K562 (cell line): ENCODE results near the gene CDKN2C. TPM values are rescaled to one million over a fixed set of nuclear protein-coding genes. Genes with fewer than 3 reads are reported as not detected.

Source experiments
- ATF1 ChIP-seq, 2 experiments: fragments of 450-650 bp in 1 of 2; IDR thresholded peaks; 2 replicates each; pipeline ENCODE4 v1.6.1; 2016; ENCODE audit warnings: missing compliant biosample characterization in 1 of 2, missing genetic modification characterization in 1 of 2
- EWSR1 ChIP-seq: fragments of 450-650 bp; IDR thresholded peaks from 2 replicates; pipeline ENCODE4 v1.6.1; 2018; ENCODE audit warnings: borderline replicate concordance, mild to moderate bottlenecking, low read depth, moderate library complexity; ENCODE audit not compliant: partially characterized antibody
- OTX1 ChIP-seq: fragments of 450-650 bp; formaldehyde crosslinking; IDR thresholded peaks from 2 replicates; pipeline ENCODE4 v1.4.0; 2022; ENCODE audit warnings: mild to moderate bottlenecking
- SETDB1 ChIP-seq: IDR thresholded peaks from one replicate; pipeline ENCODE4 v1.6.1; 2012; ENCODE audit warnings: low read length, control low read depth, inconsistent platforms
- SLC30A9 ChIP-seq: fragments of 250-450 bp; sonication (Bioruptor Pico); IDR thresholded peaks from 2 replicates; pipeline ENCODE4 v1.8.0; 2022; ENCODE audit warnings: mild to moderate bottlenecking, moderate library complexity
- TCFL5 ChIP-seq: fragments of 250-450 bp; sonication (Bioruptor Pico); conservative IDR thresholded peaks from 2 replicates; pipeline ENCODE4 v1.6.1; 2021; ENCODE audit warnings: mild to moderate bottlenecking, moderate library complexity, matching md5 sums
- THRAP3 ChIP-seq: fragments of 450-650 bp; IDR thresholded peaks from 2 replicates; pipeline ENCODE4 v1.6.1; 2016; ENCODE audit warnings: mild to moderate bottlenecking, inconsistent platforms, borderline replicate concordance
- ZNF174 ChIP-seq: fragments of 250-450 bp; sonication (Bioruptor Pico); IDR thresholded peaks from 2 replicates; pipeline ENCODE4 v1.4.0; 2020; ENCODE audit warnings: mild to moderate bottlenecking
- polyA plus RNA-seq, 8 experiments: library from polyadenylated mRNA; depleted of rRNA in 4 of 8; stranded (reverse) in 5 of 8; unstranded in 3 of 8; fragments of >200 nt; fragmentation: Nextera tagmentation in 2 of 8; fragmentation: Illumina TruSeq in 1 of 8; extraction: Ambion mirVana in 2 of 8; extraction: Trizol in 1 of 8; gene quantifications; 2 replicates each; pipeline versions ENCODE4 v1.2.1 to v1.2.3, GENCODE V29; 2011 to 2014; ENCODE audit warnings: inconsistent platforms in 1 of 8, missing spikeins in 1 of 8
- total RNA-seq, 7 experiments: library from RNA; depleted of rRNA in 6 of 7; stranded (reverse); fragments of >200 nt in 6 of 7; fragmentation: Illumina TruSeq in 2 of 7; extraction: Trizol in 2 of 7; gene quantifications; 2 replicates each; pipeline versions ENCODE4 v1.2.1 to v1.2.3, GENCODE V29; 2011 to 2021; ENCODE audit warnings: low replicate concordance in 1 of 7
- TF ChIP-seq, protein P1 (sequence below): fragments of 250-450 bp; sonication (Bioruptor Pico); IDR thresholded peaks from 2 replicates; pipeline ENCODE4 v1.9.0; 2021; ENCODE audit warnings: mild to moderate bottlenecking, inconsistent platforms
- TF ChIP-seq, protein P2 (sequence below), 2 experiments: fragments of 450-650 bp; IDR thresholded peaks; 2 replicates each; pipeline ENCODE4 v1.6.1; 2016; ENCODE audit warnings: mild to moderate bottlenecking in 2 of 2, borderline replicate concordance in 1 of 2, low read depth in 1 of 2, moderate library complexity in 1 of 2
- TF ChIP-seq, protein P3 (sequence below): sonication (generic); formaldehyde crosslinking; IDR thresholded peaks from 2 replicates; pipeline ENCODE4 v1.8.0; 2023; ENCODE audit warnings: missing genetic modification reagents, mild to moderate bottlenecking, borderline replicate concordance

Gene CDKN2C
- total and polyA plus RNA-seq, 9 of the 15 experiments (the other 6 are each of a cell fraction or from before 2014, with no cell fraction given), result 11.9 to 74.3 (median 45.9) TPM

DNA sequence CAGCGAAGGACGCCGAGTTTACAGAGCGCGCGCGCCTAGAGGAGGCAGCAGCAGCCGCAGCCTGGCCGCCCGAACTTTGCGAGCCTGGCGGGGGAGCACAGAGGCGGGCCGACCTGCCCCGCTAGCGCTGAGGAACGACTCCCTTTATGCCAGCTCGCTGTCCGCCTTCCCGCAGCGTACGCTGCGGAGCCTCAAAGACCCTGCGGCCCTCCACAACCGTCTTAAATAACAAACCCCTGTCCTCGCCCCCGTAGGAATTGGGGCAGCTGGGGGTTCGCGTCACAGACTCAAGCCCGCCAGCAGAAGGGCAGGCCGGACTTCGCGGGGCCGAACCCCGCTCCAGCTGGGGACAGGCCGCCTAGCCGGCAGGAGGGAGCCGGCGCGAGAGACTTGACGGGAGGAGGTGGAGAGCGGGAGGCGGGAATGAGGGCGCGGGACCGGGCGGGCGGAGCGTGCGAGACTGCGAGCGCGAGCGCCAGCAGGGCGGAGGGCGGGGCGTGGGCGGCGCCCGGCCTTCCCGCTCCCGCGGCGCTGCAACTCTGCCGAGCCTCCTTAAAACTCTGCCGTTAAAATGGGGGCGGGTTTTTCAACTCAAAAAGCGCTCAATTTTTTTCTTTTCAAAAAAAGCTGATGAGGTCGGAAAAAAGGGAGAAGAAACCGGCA is 1.8 kb upstream of the CDKN2C start (continued):
- TF ChIP-seq, protein P1, sequence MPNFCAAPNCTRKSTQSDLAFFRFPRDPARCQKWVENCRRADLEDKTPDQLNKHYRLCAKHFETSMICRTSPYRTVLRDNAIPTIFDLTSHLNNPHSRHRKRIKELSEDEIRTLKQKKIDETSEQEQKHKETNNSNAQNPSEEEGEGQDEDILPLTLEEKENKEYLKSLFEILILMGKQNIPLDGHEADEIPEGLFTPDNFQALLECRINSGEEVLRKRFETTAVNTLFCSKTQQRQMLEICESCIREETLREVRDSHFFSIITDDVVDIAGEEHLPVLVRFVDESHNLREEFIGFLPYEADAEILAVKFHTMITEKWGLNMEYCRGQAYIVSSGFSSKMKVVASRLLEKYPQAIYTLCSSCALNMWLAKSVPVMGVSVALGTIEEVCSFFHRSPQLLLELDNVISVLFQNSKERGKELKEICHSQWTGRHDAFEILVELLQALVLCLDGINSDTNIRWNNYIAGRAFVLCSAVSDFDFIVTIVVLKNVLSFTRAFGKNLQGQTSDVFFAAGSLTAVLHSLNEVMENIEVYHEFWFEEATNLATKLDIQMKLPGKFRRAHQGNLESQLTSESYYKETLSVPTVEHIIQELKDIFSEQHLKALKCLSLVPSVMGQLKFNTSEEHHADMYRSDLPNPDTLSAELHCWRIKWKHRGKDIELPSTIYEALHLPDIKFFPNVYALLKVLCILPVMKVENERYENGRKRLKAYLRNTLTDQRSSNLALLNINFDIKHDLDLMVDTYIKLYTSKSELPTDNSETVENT (CRISPR knock-in tag), result peak; percentile 68
- TF ChIP-seq TCFL5 (CRISPR knock-in tag) (no peak), THRAP3 (no peak), OTX1 (CRISPR knock-in tag) (peak; percentile 6; the same call in 1 of the 2 replicates), ZNF174 (CRISPR knock-in tag) (no peak), SLC30A9 (CRISPR knock-in tag) (no peak), SETDB1 (no peak), ATF1 (CRISPR knock-in tag; IDR thresholded peaks at IDR 0.05) (no peak), ATF1 (tag; IDR thresholded peaks at IDR 0.05) (peak; percentile 80), EWSR1 (no peak)
- TF ChIP-seq, protein P2, sequence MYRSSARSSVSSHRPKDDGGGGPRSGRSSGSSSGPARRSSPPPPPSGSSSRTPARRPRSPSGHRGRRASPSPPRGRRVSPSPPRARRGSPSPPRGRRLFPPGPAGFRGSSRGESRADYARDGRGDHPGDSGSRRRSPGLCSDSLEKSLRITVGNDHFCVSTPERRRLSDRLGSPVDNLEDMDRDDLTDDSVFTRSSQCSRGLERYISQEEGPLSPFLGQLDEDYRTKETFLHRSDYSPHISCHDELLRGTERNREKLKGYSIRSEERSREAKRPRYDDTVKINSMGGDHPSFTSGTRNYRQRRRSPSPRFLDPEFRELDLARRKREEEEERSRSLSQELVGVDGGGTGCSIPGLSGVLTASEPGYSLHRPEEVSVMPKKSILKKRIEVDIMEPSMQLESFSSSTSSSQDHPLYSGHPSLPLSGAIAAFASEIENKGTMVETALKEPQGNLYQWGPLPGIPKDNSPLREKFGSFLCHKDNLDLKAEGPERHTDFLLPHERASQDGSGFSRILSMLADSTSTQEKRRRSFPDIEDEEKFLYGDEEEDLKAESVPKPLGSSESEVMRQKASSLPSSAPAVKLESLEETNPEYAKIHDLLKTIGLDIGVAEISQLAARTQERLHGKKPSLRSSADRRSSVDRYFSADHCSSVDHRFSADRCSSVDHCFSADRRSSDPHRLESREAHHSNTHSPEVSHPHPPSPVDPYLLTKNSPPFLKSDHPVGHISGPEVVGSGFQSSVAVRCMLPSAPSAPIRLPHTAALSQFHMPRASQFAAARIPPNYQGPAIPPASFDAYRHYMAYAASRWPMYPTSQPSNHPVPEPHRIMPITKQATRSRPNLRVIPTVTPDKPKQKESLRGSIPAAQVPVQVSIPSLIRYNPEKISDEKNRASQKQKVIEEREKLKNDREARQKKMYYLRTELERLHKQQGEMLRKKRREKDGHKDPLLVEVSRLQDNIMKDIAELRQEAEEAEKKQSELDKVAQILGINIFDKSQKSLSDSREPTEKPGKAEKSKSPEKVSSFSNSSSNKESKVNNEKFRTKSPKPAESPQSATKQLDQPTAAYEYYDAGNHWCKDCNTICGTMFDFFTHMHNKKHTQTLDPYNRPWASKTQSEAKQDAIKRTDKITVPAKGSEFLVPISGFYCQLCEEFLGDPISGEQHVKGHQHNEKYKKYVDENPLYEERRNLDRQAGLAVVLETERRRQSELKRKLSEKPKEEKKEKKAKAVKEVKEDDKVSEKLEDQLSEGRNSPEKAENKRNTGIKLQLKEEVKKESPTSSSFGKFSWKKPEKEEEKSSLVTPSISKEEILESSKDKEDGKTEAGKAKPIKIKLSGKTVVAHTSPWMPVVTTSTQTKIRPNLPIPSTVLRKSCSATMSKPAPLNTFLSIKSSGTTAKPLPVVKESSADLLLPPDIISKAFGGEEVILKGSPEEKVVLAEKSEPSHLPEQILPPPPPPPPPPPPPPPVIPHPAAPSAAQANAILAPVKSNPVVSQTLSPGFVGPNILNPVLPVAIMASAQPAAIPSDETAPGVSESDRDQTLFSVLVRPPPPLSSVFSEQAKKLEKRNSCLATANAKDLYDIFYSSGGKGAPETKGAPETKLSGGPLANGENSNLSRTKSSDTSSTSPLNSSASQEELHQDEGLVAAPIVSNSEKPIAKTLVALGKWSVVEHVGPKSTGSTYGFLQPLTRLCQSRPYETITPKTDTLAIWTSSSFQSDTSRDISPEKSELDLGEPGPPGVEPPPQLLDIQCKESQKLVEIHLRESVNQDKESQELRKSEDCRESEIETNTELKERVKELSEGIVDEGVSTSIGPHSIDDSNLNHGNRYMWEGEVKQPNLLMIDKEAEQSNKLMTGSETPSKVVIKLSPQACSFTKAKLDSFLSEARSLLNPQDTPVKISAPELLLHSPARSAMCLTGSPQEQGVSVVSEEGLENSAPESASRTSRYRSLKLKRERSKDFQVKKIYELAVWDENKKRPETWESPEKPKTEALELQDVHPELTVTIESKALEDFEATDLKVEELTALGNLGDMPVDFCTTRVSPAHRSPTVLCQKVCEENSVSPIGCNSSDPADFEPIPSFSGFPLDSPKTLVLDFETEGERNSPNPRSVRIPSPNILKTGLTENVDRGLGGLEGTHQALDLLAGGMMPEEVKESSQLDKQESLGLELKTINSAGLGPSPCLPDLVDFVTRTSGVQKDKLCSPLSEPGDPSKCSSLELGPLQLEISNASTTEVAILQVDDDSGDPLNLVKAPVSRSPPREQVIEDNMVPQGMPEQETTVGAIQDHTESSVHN (IDR thresholded peaks at IDR 0.05; ENCODE audit: borderline replicate concordance in 1 of 2, low read depth in 1 of 2), result no peak
- TF ChIP-seq, protein P3, sequence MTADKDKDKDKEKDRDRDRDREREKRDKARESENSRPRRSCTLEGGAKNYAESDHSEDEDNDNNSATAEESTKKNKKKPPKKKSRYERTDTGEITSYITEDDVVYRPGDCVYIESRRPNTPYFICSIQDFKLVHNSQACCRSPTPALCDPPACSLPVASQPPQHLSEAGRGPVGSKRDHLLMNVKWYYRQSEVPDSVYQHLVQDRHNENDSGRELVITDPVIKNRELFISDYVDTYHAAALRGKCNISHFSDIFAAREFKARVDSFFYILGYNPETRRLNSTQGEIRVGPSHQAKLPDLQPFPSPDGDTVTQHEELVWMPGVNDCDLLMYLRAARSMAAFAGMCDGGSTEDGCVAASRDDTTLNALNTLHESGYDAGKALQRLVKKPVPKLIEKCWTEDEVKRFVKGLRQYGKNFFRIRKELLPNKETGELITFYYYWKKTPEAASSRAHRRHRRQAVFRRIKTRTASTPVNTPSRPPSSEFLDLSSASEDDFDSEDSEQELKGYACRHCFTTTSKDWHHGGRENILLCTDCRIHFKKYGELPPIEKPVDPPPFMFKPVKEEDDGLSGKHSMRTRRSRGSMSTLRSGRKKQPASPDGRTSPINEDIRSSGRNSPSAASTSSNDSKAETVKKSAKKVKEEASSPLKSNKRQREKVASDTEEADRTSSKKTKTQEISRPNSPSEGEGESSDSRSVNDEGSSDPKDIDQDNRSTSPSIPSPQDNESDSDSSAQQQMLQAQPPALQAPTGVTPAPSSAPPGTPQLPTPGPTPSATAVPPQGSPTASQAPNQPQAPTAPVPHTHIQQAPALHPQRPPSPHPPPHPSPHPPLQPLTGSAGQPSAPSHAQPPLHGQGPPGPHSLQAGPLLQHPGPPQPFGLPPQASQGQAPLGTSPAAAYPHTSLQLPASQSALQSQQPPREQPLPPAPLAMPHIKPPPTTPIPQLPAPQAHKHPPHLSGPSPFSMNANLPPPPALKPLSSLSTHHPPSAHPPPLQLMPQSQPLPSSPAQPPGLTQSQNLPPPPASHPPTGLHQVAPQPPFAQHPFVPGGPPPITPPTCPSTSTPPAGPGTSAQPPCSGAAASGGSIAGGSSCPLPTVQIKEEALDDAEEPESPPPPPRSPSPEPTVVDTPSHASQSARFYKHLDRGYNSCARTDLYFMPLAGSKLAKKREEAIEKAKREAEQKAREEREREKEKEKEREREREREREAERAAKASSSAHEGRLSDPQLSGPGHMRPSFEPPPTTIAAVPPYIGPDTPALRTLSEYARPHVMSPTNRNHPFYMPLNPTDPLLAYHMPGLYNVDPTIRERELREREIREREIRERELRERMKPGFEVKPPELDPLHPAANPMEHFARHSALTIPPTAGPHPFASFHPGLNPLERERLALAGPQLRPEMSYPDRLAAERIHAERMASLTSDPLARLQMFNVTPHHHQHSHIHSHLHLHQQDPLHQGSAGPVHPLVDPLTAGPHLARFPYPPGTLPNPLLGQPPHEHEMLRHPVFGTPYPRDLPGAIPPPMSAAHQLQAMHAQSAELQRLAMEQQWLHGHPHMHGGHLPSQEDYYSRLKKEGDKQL, result no peak
